Measurements from ENCODE around the gene MOCS3.

Gene MOCS3

DNA sequence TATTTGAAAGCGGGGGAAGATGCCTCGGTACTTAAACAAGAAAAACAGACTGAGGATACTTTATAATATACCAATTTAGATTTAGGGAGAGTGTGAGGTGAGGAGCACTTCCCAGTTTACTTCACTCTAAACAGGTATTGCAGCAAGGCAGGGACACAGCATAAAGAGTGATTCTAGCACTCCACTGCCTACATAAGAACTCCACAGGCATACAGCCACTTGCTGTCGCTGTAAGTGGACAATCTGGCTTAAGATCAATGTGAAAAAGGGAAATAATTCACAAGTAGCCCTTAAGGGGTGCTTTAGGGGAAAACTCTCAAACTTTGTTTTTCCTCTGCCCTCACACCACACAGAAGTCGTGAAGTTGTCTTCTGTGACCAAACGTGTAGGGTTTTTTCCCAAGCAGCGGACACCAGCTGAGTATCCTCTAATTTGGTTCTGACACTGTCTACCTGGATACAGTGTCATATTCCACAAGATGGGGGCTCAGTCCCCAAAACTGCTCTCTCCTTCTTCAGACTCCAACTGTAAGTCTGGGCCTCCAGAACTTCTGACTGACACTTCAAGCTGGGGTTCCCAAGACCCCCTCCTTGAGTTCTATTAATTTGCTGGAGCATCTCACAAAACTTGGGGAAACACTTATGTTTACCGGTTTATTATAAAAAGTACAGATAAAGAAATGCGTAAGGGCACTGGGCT lies 36.7 kb upstream of the MOCS3 start:
- H3K27ac ChIP-seq (ENCODE audit: low read depth, low read length) = no peak overlapping the region
- H3K9ac ChIP-seq (ENCODE audit: low read length) = no peak overlapping the region
- H3K36me3 ChIP-seq (ENCODE audit: insufficient read depth, low read length) = no peaks in the 10 kb centered on the region
- no peaks in the 10 kb centered on the region for H3K9me3 ChIP-seq (ENCODE audit: low read length)
- H3K4me3 ChIP-seq (ENCODE audit: low read depth in 1 of 2, low read length in 2 of 2) = no peak overlapping the region
- no peaks in the 10 kb centered on the region for H3K27me3 ChIP-seq (ENCODE audit: control insufficient read depth in 1 of 2, insufficient read depth in 2 of 2, low read length in 2 of 2)
- peaks cover 67% of the 10 kb centered on the region for H3K4me1 ChIP-seq (ENCODE audit: insufficient read depth, low read length)

DNA sequence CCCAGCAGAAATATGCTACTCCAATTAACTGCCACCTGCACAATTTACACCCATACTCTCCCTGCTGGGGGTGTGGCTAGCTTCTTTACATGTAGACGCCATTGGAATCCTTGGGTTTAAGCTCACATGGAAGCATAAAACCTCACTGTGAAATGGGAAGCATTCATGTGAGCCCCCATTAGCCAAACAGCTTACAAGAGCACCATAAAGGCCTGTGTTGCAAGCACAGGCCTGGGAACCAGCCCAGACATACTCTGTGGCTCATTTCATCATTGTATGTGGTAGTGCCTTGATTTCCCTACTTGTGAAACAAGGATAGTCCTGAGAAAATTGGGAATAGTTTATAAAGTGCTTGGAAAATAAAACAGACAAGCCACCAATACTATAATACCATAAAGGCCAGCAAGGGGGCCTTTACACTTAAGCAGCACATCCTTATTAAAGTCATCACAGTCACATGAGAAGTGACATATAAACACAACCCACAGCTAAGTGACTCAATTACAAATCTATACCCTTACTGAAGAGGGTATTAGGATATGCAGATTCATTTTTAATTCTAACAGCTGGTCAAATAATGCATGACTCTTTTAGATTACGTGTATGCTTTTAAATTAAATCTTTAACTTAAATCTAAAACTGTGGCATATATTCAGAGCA lies 34.2 kb upstream of the MOCS3 start:
- H3K9me3 ChIP-seq (ENCODE audit: low read length) = no peaks in the 10 kb centered on the region
- no peak overlapping the region for H3K27ac ChIP-seq (ENCODE audit: low read depth, low read length)
- peaks cover 68% of the 10 kb centered on the region for H3K4me1 ChIP-seq (ENCODE audit: insufficient read depth, low read length)
- no peak overlapping the region for H3K9ac ChIP-seq (ENCODE audit: low read length)
- no peaks in the 10 kb centered on the region for H3K27me3 ChIP-seq (ENCODE audit: control insufficient read depth in 1 of 2, insufficient read depth in 2 of 2, low read length in 2 of 2)
- no peak overlapping the region for H3K4me3 ChIP-seq (ENCODE audit: low read depth in 1 of 2, low read length in 2 of 2)
- peaks cover 4% of the 10 kb centered on the region for H3K36me3 ChIP-seq (ENCODE audit: insufficient read depth, low read length)

- Histone ChIP-seq H3K4me3 (ENCODE audit: low read depth in 1 of 2, low read length in 2 of 2) (no peak overlapping the region), H3K27me3 (ENCODE audit: control insufficient read depth in 1 of 2, insufficient read depth in 2 of 2, low read length in 2 of 2) (no peaks in the 10 kb centered on the region), H3K9ac (ENCODE audit: low read length) (no peak overlapping the region), H3K36me3 (ENCODE audit: insufficient read depth, low read length) (peaks cover 4% of the 10 kb centered on the region), H3K27ac (ENCODE audit: low read depth, low read length) (no peak overlapping the region), H3K4me1 (ENCODE audit: insufficient read depth, low read length) (peaks cover 60% of the 10 kb centered on the region), H3K9me3 (ENCODE audit: low read length) (no peaks in the 10 kb centered on the region)
Observed at GRCh38 chr20:50926530-50926929, 32.1 kb upstream of the MOCS3 start.

DNA sequence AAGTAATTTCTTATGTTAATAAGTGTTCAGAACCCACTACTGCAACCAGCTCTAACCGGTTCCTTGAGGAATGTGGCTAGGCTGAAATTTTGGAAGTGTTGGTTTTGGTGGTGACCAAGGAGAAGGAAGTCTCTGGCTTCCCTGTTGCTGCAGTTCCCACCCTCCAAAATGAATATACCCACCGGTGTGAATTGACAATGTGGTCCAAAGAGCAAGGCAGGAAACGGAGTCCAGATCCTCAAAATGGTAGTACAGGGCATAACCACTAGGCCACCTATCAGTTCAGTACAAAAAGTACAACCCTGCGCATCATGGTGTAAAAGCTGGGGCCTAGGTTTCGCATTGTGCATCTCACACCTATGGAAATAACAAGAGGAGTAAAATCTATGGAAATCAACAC lies 30.1 kb upstream of the MOCS3 start:
- Histone ChIP-seq H3K4me1 (ENCODE audit: insufficient read depth, low read length) (peaks cover 53% of the 10 kb centered on the region), H3K9me3 (ENCODE audit: low read length) (no peaks in the 10 kb centered on the region), H3K4me3 (ENCODE audit: low read depth in 1 of 2, low read length in 2 of 2) (no peak overlapping the region), H3K27me3 (ENCODE audit: control insufficient read depth in 1 of 2, insufficient read depth in 2 of 2, low read length in 2 of 2) (no peaks in the 10 kb centered on the region), H3K36me3 (ENCODE audit: insufficient read depth, low read length) (peaks cover 4% of the 10 kb centered on the region), H3K27ac (ENCODE audit: low read depth, low read length) (no peak overlapping the region), H3K9ac (ENCODE audit: low read length) (no peak overlapping the region)

GRCh38 chr20:50929299-50930138 lies 29.1 kb upstream of the MOCS3 start:
- Histone ChIP-seq H3K4me1 (ENCODE audit: insufficient read depth, low read length) (peaks cover 45% of the 10 kb centered on the region), H3K4me3 (ENCODE audit: low read depth in 1 of 2, low read length in 2 of 2) (peak overlapping the region; percentile 68 to 81), H3K27ac (ENCODE audit: low read depth, low read length) (peak overlapping the region; percentile 53)

DNA sequence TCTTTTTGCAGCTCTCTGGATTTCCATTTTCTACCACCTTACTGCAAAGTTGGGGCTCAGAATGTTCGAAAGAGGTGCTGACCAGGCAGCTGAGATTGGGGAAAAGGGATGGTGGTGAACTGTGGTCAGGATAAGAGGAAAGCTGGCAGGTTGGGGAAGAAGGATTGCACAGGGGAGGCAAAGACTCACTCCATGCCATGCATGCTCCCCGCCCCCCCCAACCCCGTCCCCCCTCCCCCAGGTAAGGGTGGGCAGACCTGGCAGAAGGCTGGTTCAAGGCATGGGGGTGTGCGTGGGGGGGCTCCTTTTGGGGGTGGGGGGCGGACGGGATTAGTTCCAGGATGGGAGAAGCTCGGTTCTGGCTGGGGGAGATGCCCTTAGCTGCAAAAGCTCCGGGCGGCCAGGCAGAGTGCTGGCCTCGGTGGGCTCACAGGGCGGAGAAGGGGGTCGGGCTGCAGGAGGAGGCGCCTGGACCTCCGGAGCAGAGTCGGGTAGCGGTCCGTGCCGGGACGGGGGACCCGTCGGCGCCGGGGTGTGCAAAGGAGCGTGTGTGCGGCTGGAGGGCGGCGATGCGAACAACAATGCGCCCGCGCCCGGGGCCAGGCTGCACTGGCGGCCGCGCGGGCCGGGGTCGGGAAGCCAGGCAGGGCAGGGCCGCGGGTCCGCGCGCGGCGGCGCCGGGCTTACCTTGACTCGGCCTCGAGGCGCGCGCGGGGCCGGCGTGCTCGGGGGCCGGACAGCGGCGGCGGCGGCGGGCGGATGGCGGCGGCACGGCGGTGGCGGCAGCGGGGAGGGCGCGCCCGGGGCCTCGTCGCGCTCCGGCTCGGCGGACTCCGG lies 28.3 kb upstream of the MOCS3 start:
- H3K4me3 ChIP-seq (ENCODE audit: low read depth in 1 of 2, low read length in 2 of 2) = peak overlapping the region; percentile 68 to 81
- H3K27ac ChIP-seq (ENCODE audit: low read depth, low read length) = peak overlapping the region; percentile 87
- peak overlapping the region; percentile 42 for H3K9ac ChIP-seq (ENCODE audit: low read length)
- H3K36me3 ChIP-seq (ENCODE audit: insufficient read depth, low read length) = peaks cover 17% of the 10 kb centered on the region
- H3K27me3 ChIP-seq (ENCODE audit: control insufficient read depth in 1 of 2, insufficient read depth in 2 of 2, low read length in 2 of 2) = no peaks in the 10 kb centered on the region
- no peaks in the 10 kb centered on the region for H3K9me3 ChIP-seq (ENCODE audit: low read length)
- peaks cover 37% of the 10 kb centered on the region for H3K4me1 ChIP-seq (ENCODE audit: insufficient read depth, low read length)

More at GRCh38 chr20:50929299-50930138, 29.1 kb upstream of the MOCS3 start:
- Histone ChIP-seq H3K27me3 (ENCODE audit: control insufficient read depth in 1 of 2, insufficient read depth in 2 of 2, low read length in 2 of 2) (no peaks in the 10 kb centered on the region), H3K9ac (ENCODE audit: low read length) (peak overlapping the region; percentile 42), H3K9me3 (ENCODE audit: low read length) (no peaks in the 10 kb centered on the region), H3K36me3 (ENCODE audit: insufficient read depth, low read length) (peaks cover 13% of the 10 kb centered on the region)

GRCh38 chr20:50930976-50931305 lies 27.7 kb upstream of the MOCS3 start:
- H3K4me3 ChIP-seq (ENCODE audit: low read depth in 1 of 2, low read length in 2 of 2) = peak overlapping the region in 1 of 2 donors; percentile 41
- H3K4me1 ChIP-seq (ENCODE audit: insufficient read depth, low read length) = peaks cover 31% of the 10 kb centered on the region
- peak overlapping the region; percentile 98 for H3K27ac ChIP-seq (ENCODE audit: low read depth, low read length)
- no peaks in the 10 kb centered on the region for H3K9me3 ChIP-seq (ENCODE audit: low read length)
- no peak overlapping the region for H3K9ac ChIP-seq (ENCODE audit: low read length)
- peaks cover 21% of the 10 kb centered on the region for H3K36me3 ChIP-seq (ENCODE audit: insufficient read depth, low read length)
- H3K27me3 ChIP-seq (ENCODE audit: control insufficient read depth in 1 of 2, insufficient read depth in 2 of 2, low read length in 2 of 2) = no peaks in the 10 kb centered on the region

DNA sequence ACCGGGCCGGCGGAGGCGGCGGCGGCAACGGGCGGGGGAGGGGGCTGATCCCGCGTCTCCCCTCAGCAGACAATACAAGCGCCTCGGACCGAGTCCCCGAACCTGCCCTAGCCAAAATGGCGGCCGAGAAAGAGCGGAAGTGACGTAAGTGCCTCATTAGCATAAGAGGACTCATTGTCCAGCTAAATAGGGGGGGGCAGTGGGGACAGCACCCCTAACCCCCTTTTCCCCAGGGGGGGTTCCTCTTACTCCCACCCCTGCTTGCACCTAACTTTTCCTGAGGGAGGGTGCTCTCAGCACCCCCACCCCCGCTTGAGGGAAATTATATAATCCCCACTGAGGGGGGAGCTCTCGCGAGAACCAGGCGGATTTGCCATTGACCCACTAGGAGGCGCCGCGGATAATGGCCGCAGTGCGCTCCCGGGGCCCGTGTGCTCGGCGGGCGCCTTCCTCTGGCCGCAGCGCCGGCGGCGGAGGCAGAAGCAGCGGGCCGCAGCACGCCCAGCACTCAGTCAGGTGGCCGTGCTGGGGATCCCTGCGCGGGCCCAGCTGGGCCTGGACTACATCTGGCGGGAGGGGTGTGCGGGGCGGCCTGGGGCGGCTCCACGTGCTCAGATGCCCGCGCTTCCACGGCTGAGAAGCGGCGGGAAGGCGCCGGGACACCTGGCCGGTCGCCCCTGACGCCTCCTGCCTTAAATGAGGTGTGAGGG lies 27.2 kb upstream of the MOCS3 start, which contains the start of gene ADNP:
ADNP (minus strand) TSS at position 132 of the 710 bp plus-strand sequence. CDS start 27,441 bp downstream, outside the sequence.
- H3K27me3 ChIP-seq (ENCODE audit: control insufficient read depth in 1 of 2, insufficient read depth in 2 of 2, low read length in 2 of 2) = no peaks in the 10 kb centered on the region
- H3K9ac ChIP-seq (ENCODE audit: low read length) = peak within 1 kb of the TSS; percentile 11

DNA sequence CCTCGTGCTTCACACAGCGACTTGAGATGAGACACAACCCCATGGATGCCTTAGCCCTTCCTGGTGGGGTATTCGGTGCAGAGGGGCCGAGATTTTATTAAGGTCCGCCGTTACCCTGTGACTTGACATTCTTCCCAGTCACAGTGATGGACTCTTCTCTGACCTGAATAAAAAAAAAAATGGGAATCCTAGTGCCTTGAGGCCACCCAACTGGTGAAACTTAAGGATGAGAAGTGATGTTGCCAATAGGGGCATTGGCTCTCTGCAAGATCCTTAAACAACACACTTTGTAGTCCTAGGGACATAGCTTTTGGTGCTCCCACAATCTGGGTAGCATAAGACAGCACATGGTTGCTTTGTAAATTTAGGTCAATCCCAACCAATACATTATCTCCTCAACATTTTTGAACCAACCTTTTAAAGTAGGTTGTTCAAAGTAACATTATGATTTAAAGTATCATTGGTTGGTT lies 26.6 kb upstream of the MOCS3 start:
- peaks cover 21% of the 10 kb centered on the region for H3K36me3 ChIP-seq (ENCODE audit: insufficient read depth, low read length)
- H3K9ac ChIP-seq (ENCODE audit: low read length) = peak overlapping the region; percentile 11
- peak overlapping the region; percentile 41 to 50 for H3K4me3 ChIP-seq (ENCODE audit: low read depth in 1 of 2, low read length in 2 of 2)

More for the DNA sequence above, 27.2 kb upstream of the MOCS3 start, which contains the start of gene ADNP:
- Histone ChIP-seq H3K4me3 (ENCODE audit: low read depth in 1 of 2, low read length in 2 of 2) (peak within 1 kb of the TSS; percentile 50 to 68), H3K9me3 (ENCODE audit: low read length) (no peaks in the 10 kb centered on the region), H3K27ac (ENCODE audit: low read depth, low read length) (peak within 1 kb of the TSS; percentile 98), H3K4me1 (ENCODE audit: insufficient read depth, low read length) (peaks cover 29% of the 10 kb centered on the region), H3K36me3 (ENCODE audit: insufficient read depth, low read length) (peaks cover 21% of the 10 kb centered on the region)

DNA sequence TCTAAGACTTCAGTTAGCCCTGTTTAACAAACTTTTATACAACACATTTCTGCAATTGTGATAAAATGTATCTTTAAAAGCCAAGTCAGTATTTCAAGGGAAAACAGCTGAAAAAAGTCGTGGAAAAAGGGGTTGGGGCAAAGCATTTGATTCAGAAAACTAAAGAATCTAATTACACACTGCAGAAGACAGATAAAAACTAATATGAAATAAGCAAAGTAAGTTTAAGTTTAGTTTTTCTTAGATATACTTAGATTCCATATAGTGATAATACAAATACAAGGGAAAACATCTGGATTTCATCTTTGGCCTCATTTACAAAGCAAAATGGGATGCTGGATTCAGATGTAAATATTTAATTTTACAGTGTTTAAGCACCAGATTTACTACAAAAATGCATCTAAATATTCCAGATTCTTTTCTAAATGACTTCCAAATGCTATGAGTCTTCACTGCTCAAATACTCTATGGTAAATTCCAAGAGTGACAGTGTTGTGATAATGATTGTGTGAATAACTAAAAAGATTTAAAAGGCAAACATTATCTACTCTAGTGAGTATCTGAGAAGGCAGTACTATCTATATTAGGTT lies 25.8 kb upstream of the MOCS3 start:
- Histone ChIP-seq H3K4me1 (ENCODE audit: insufficient read depth, low read length) (peaks cover 23% of the 10 kb centered on the region), H3K9ac (ENCODE audit: low read length) (no peak overlapping the region)

More for the DNA sequence above, 26.6 kb upstream of the MOCS3 start:
- H3K27me3 ChIP-seq (ENCODE audit: control insufficient read depth in 1 of 2, insufficient read depth in 2 of 2, low read length in 2 of 2) = no peaks in the 10 kb centered on the region
- H3K27ac ChIP-seq (ENCODE audit: low read depth, low read length) = peak overlapping the region; percentile 98
- H3K4me1 ChIP-seq (ENCODE audit: insufficient read depth, low read length) = peaks cover 28% of the 10 kb centered on the region
- no peaks in the 10 kb centered on the region for H3K9me3 ChIP-seq (ENCODE audit: low read length)

More for the DNA sequence above, 25.8 kb upstream of the MOCS3 start:
- no peaks in the 10 kb centered on the region for H3K27me3 ChIP-seq (ENCODE audit: control insufficient read depth in 1 of 2, insufficient read depth in 2 of 2, low read length in 2 of 2)
- peaks cover 21% of the 10 kb centered on the region for H3K36me3 ChIP-seq (ENCODE audit: insufficient read depth, low read length)
- H3K4me3 ChIP-seq (ENCODE audit: low read depth in 1 of 2, low read length in 2 of 2) = no peak overlapping the region
- H3K9me3 ChIP-seq (ENCODE audit: low read length) = no peaks in the 10 kb centered on the region
- no peak overlapping the region for H3K27ac ChIP-seq (ENCODE audit: low read depth, low read length)
